Fibroblast of the aortic adventitia (primary cell): ENCODE data around the gene TRDN. TPM values are rescaled to one million over a fixed set of nuclear protein-coding genes. Genes with fewer than 3 reads are reported as not detected.

ENCODE experiments used
- DNase-seq: peaks from one replicate; pipeline ENCODE4 v3.0.0-alpha.2; 2010; ENCODE audit warnings: low read depth
- H3K4me3 ChIP-seq: 2 replicates; pipeline ENCODE4 v1.5.1; 2011; ENCODE audit warnings: low read depth, mild to moderate bottlenecking, control low read depth, low read length, moderate library complexity
- CTCF ChIP-seq: IDR thresholded peaks from 2 replicates; pipeline ENCODE4 v1.5.1; 2011; ENCODE audit warnings: mild to moderate bottlenecking, low read length, control low read depth, inconsistent platforms; ENCODE audit not compliant: insufficient read depth
- total RNA-seq: library from RNA; depleted of rRNA; stranded (reverse); fragments of >200 nt; gene quantifications from 2 replicates; pipeline ENCODE4 v1.2.3, GENCODE V29; 2012; ENCODE audit warnings: low replicate concordance

The TRDN gene
- total RNA-seq, 1 donor, result under 0.01 TPM

GRCh38 chr6:123549476-123549875 lies 87.3 kb downstream of the TRDN start:
- H3K4me3 ChIP-seq, result no peak overlapping the region
- no peak for DNase-seq
- no peak for TF ChIP-seq CTCF

GRCh38 chr6:123547216-123547978 lies 89.4 kb downstream of the TRDN start:
- TF ChIP-seq CTCF, result no peak
- DNase-seq, result no peak
- no peak overlapping the region for H3K4me3 ChIP-seq

- TF ChIP-seq CTCF, result no peak
- DNase-seq, result no peak
- H3K4me3 ChIP-seq, result no peak overlapping the region
Measured at GRCh38 chr6:123546537-123546936, 90.2 kb downstream of the TRDN start.

- no peak for DNase-seq
- TF ChIP-seq CTCF, result no peak
- no peak overlapping the region for H3K4me3 ChIP-seq
Measured at GRCh38 chr6:123541462-123541861, 95.3 kb downstream of the TRDN start.

GRCh38 chr6:123533862-123534648 lies 102.7 kb downstream of the TRDN start:
- peak; percentile 26 for DNase-seq
- TF ChIP-seq CTCF, result no peak
- H3K4me3 ChIP-seq, result no peak overlapping the region

GRCh38 chr6:123529843-123530242 lies 106.9 kb downstream of the TRDN start:
- peak; percentile 66 for DNase-seq
- H3K4me3 ChIP-seq, result no peak overlapping the region
- TF ChIP-seq CTCF, result no peak
